ENCODE data around the gene EPHB2.

Gene EPHB2

DNA sequence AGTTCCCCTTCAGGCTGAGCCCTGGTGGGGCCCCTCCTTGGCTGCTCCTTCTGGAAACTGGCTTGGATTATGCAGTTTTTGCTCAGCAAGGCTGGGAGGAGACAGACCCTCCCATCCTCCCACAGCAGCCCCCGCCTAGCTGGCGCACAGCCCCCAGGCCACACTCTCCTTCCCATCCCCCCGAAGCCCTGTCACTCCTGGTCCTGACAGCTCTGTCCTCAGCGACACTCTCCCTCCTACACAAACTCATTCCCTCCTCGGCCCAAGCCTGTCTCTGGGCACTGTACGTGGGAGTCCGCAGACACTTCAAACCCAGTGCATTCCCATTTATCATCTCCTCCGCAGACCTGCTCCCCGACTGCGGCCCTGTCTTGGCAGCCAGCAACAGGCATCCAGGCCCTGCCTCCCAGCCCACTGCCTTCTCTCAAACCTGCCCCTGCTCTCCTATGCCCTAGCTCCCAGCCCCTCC, 25.0 kb upstream of the EPHB2 start:
- no peaks in the 10 kb centered on the region for H3K36me3 ChIP-seq (ENCODE audit: control insufficient read depth in 2 of 2, insufficient read depth in 1 of 2, low read length in 2 of 2)
- H3K9me3 ChIP-seq (ENCODE audit: control insufficient read depth, insufficient read depth, low read depth, low read length): no peaks in the 10 kb centered on the region
- H3K4me3 ChIP-seq (ENCODE audit: low read depth, low read length): no peak overlapping the region
- TF ChIP-seq ZNF560 (tag by site-specific recombination; IDR thresholded peaks at IDR 0.05; ENCODE audit: borderline replicate concordance) (no peak), ZNF221 (tag by site-specific recombination; IDR thresholded peaks at IDR 0.05; ENCODE audit: borderline replicate concordance) (no peak), SCRT2 (tag by site-specific recombination; IDR thresholded peaks at IDR 0.05) (peak; percentile 72; the same call in 1 of the 2 replicates), ZNF266 (tag by site-specific recombination; IDR thresholded peaks at IDR 0.05; ENCODE audit: low read depth) (no peak), ZNF660 (tag by site-specific recombination; IDR thresholded peaks at IDR 0.05) (no peak), ZNF416 (tag by site-specific recombination; IDR thresholded peaks at IDR 0.05) (no peak), ZNF391 (tag by site-specific recombination; IDR thresholded peaks at IDR 0.05; ENCODE audit: borderline replicate concordance, low read depth) (no peak), ZNF624 (tag by site-specific recombination; IDR thresholded peaks at IDR 0.05) (no peak), HOXC10 (CRISPR knock-in tag; IDR thresholded peaks at IDR 0.05) (no peak), ZFHX2 (tag by site-specific recombination; conservative IDR thresholded peaks at IDR 0.05) (peak; percentile 99), GFI1B (tag by site-specific recombination; IDR thresholded peaks at IDR 0.05) (no peak), ZNF140 (tag by site-specific recombination; IDR thresholded peaks at IDR 0.05) (no peak), TCF7L2 (IDR thresholded peaks at IDR 0.05; ENCODE audit: borderline replicate concordance, low read depth, low read length) (no peak), EGR2 (tag by site-specific recombination; IDR thresholded peaks at IDR 0.05; ENCODE audit: low read depth) (peak; percentile 99), ZNF701 (tag by site-specific recombination; IDR thresholded peaks at IDR 0.05) (no peak), ZBTB21 (tag by site-specific recombination; IDR thresholded peaks at IDR 0.05) (no peak), ZNF654 (tag by site-specific recombination; IDR thresholded peaks at IDR 0.05; ENCODE audit: low read depth) (no peak)
- TF ChIP-seq, protein P1, sequence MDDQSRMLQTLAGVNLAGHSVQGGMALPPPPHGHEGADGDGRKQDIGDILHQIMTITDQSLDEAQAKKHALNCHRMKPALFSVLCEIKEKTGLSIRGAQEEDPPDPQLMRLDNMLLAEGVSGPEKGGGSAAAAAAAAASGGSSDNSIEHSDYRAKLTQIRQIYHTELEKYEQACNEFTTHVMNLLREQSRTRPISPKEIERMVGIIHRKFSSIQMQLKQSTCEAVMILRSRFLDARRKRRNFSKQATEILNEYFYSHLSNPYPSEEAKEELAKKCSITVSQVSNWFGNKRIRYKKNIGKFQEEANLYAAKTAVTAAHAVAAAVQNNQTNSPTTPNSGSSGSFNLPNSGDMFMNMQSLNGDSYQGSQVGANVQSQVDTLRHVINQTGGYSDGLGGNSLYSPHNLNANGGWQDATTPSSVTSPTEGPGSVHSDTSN (CRISPR knock-in tag; IDR thresholded peaks at IDR 0.05): no peak
- TF ChIP-seq, protein P2, sequence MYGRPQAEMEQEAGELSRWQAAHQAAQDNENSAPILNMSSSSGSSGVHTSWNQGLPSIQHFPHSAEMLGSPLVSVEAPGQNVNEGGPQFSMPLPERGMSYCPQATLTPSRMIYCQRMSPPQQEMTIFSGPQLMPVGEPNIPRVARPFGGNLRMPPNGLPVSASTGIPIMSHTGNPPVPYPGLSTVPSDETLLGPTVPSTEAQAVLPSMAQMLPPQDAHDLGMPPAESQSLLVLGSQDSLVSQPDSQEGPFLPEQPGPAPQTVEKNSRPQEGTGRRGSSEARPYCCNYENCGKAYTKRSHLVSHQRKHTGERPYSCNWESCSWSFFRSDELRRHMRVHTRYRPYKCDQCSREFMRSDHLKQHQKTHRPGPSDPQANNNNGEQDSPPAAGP (tag by site-specific recombination; IDR thresholded peaks at IDR 0.05): peak; percentile 22; the same call in 1 of the 2 replicates
- TF ChIP-seq, protein P3, sequence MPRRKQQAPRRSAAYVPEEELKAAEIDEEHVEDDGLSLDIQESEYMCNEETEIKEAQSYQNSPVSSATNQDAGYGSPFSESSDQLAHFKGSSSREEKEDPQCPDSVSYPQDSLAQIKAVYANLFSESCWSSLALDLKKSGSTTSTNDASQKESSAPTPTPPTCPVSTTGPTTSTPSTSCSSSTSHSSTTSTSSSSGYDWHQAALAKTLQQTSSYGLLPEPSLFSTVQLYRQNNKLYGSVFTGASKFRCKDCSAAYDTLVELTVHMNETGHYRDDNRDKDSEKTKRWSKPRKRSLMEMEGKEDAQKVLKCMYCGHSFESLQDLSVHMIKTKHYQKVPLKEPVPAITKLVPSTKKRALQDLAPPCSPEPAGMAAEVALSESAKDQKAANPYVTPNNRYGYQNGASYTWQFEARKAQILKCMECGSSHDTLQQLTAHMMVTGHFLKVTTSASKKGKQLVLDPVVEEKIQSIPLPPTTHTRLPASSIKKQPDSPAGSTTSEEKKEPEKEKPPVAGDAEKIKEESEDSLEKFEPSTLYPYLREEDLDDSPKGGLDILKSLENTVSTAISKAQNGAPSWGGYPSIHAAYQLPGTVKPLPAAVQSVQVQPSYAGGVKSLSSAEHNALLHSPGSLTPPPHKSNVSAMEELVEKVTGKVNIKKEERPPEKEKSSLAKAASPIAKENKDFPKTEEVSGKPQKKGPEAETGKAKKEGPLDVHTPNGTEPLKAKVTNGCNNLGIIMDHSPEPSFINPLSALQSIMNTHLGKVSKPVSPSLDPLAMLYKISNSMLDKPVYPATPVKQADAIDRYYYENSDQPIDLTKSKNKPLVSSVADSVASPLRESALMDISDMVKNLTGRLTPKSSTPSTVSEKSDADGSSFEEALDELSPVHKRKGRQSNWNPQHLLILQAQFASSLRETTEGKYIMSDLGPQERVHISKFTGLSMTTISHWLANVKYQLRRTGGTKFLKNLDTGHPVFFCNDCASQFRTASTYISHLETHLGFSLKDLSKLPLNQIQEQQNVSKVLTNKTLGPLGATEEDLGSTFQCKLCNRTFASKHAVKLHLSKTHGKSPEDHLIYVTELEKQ (tag by site-specific recombination; IDR thresholded peaks at IDR 0.05; ENCODE audit: borderline replicate concordance): no peak
- no peak overlapping the region for H3K27ac ChIP-seq (ENCODE audit: extremely low read depth, low read depth, low read length)
- POLR2A ChIA-PET: no interaction called here
- no peaks in the 10 kb centered on the region for H3K4me1 ChIP-seq (ENCODE audit: control insufficient read depth, insufficient read depth, low read length)
- CTCF ChIA-PET: interaction anchor here (0.6 to 2.6 kb wide), 3 partner anchors 11 to 63 kb away, joined by 3 to 11 read pairs (median 4); no protein-coding TSS in a partner anchor

DNA sequence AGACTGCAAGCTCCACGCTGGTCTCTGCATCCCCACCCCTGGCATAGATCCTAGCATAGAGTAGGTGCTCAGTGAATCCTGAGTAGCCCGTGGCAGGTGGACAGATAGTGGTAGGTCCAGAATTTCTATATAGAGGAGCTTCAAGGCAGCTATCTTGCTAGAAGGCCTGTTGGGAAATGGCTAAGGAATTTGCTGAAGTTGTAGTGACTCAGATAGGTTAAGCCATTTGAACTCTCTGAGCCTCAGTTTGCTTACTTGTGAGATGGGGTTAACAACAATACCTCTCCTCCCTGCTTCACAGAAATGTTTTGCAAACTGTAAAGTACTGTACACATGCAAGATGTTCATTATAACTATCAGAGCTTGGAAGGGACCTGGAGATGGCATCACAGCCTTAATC, 23.4 kb upstream of the EPHB2 start:
- H3K4me3 ChIP-seq (ENCODE audit: low read depth, low read length): no peak overlapping the region
- H3K4me1 ChIP-seq (ENCODE audit: control insufficient read depth, insufficient read depth, low read length): no peaks in the 10 kb centered on the region
- CTCF ChIA-PET: interaction anchor here (0.6 to 1.9 kb wide), 3 partner anchors 14 to 665 kb away, joined by 3 to 7 read pairs (median 4); no protein-coding TSS in a partner anchor
- no peak overlapping the region for H3K27ac ChIP-seq (ENCODE audit: extremely low read depth, low read depth, low read length)
- H3K9me3 ChIP-seq (ENCODE audit: control insufficient read depth, insufficient read depth, low read depth, low read length): no peaks in the 10 kb centered on the region
- POLR2A ChIA-PET: no interaction called here
- no peaks in the 10 kb centered on the region for H3K36me3 ChIP-seq (ENCODE audit: control insufficient read depth in 2 of 2, insufficient read depth in 1 of 2, low read length in 2 of 2)
- no peak for TF ChIP-seq ZNF560 (tag by site-specific recombination; IDR thresholded peaks at IDR 0.05; ENCODE audit: borderline replicate concordance)
- TF ChIP-seq GLI2 (tag by site-specific recombination; IDR thresholded peaks at IDR 0.05; ENCODE audit: borderline replicate concordance, low read depth): no peak
- TF ChIP-seq SP7 (tag by site-specific recombination; IDR thresholded peaks at IDR 0.05): no peak
- TF ChIP-seq ZNF621 (tag by site-specific recombination; IDR thresholded peaks at IDR 0.05): no peak
- TF ChIP-seq ZNF157 (tag by site-specific recombination; IDR thresholded peaks at IDR 0.05): no peak
- TF ChIP-seq ZIC2 (tag by site-specific recombination; IDR thresholded peaks at IDR 0.05): no peak
- TF ChIP-seq RBAK (tag by site-specific recombination; IDR thresholded peaks at IDR 0.05): no peak
- TF ChIP-seq ZFP3 (tag by site-specific recombination; IDR thresholded peaks at IDR 0.05; ENCODE audit: low read depth): no peak

Measured in HEK293 (cell line).